Tibial nerve (tissue), 4 donors: ENCODE measurements around the gene SLC29A4. TPM values are rescaled to one million over a fixed set of nuclear protein-coding genes. Genes with fewer than 3 reads are reported as not detected.
A peak's percentile ranks its signal among the peaks of the same experiment; 100 is the strongest.
"Not testable (repeated sequence)": the region's sequence is repeated elsewhere in the genome, so short reads cannot be mapped to it uniquely, and the experiment has no call there.

Experiments used
- DNase-seq, 2 donors: peaks; one replicate each; pipeline ENCODE4 v3.0.0-alpha.2; 2019; ENCODE audit warnings: low spot score in 2 of 2
- H3K27ac ChIP-seq, 4 donors: fragments of 200-600 bp; sonication (generic) in 3 of 4; one replicate each; pipeline ENCODE4 v1.5.1; 2017 to 2019; ENCODE audit warnings: mild to moderate bottlenecking in 1 of 4
- H3K27me3 ChIP-seq, 2 donors: fragments of 200-600 bp; sonication (generic) in 1 of 2; one replicate each; pipeline versions ENCODE4 v1.5.1 to v1.6.0; 2017 to 2019
- H3K36me3 ChIP-seq, 3 donors: fragments of 200-600 bp; sonication (generic); one replicate each; pipeline ENCODE4 v1.5.1; 2018 to 2019
- H3K4me1 ChIP-seq, 4 donors: fragments of 200-600 bp; sonication (generic) in 3 of 4; one replicate each; pipeline ENCODE4 v1.5.1; 2017 to 2019
- H3K4me3 ChIP-seq, 4 donors: fragments of 200-600 bp; sonication (generic) in 3 of 4; one replicate each; pipeline ENCODE4 v1.5.1; 2017 to 2019; ENCODE audit warnings: mild to moderate bottlenecking in 1 of 4, moderate library complexity in 1 of 4
- H3K9me3 ChIP-seq, 4 donors: fragments of 200-600 bp; sonication (generic) in 3 of 4; one replicate each; pipeline ENCODE4 v1.5.1; 2017 to 2019
- EP300 ChIP-seq, 2 donors: sonication (generic); formaldehyde crosslinking; IDR thresholded peaks; one replicate each; pipeline ENCODE4 v1.6.1; 2017; ENCODE audit warnings: antibody characterized with exemption in 2 of 2, mild to moderate bottlenecking in 1 of 2
- POLR2A ChIP-seq, 2 donors: fragments of 450-650 bp; IDR thresholded peaks; one replicate each; pipeline ENCODE4 v1.6.1; 2017; ENCODE audit warnings: antibody characterized with exemption in 2 of 2, mild to moderate bottlenecking in 2 of 2, moderate library complexity in 2 of 2
- WGBS, 2 donors: methylation state at CpG; one replicate each; pipeline ENCODE4 v1.1.5; 2018; 5-methylcytosine and 5-hydroxymethylcytosine counted together
- total RNA-seq, 4 donors: library from RNA; depleted of rRNA; stranded (reverse); fragments of >200 nt; gene quantifications; one replicate each; pipeline ENCODE4 v1.1.0, GENCODE V29; 2016
- TF ChIP-seq, protein P1 (sequence below), 5 experiments: fragments of 200-600 bp in 3 of 5; fragments of 450-650 bp in 2 of 5; sonication (generic) in 3 of 5; IDR thresholded peaks; one replicate each; pipeline ENCODE4 v1.5.1; 2016 to 2019; ENCODE audit warnings: antibody characterized with exemption in 5 of 5, mild to moderate bottlenecking in 3 of 5, moderate library complexity in 2 of 5

SLC29A4 gene
- total RNA-seq, 4 donors from 2014 or later: 1.4 to 6.3 (median 2.7) TPM

GRCh38 chr7:5303591-5304505, 21.1 kb downstream of the SLC29A4 start:
- no peaks in the 10 kb centered on the region for H3K9me3 ChIP-seq
- 43 to 51% methylated on average over 29 to 32 of the region's 35 CpGs for WGBS, 2 donors
- H3K4me3 ChIP-seq: no peak overlapping the region
- no peak for TF ChIP-seq EP300 (IDR thresholded peaks at IDR 0.05)
- TF ChIP-seq, protein P1, sequence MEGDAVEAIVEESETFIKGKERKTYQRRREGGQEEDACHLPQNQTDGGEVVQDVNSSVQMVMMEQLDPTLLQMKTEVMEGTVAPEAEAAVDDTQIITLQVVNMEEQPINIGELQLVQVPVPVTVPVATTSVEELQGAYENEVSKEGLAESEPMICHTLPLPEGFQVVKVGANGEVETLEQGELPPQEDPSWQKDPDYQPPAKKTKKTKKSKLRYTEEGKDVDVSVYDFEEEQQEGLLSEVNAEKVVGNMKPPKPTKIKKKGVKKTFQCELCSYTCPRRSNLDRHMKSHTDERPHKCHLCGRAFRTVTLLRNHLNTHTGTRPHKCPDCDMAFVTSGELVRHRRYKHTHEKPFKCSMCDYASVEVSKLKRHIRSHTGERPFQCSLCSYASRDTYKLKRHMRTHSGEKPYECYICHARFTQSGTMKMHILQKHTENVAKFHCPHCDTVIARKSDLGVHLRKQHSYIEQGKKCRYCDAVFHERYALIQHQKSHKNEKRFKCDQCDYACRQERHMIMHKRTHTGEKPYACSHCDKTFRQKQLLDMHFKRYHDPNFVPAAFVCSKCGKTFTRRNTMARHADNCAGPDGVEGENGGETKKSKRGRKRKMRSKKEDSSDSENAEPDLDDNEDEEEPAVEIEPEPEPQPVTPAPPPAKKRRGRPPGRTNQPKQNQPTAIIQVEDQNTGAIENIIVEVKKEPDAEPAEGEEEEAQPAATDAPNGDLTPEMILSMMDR (IDR thresholded peaks at IDR 0.05): no peak
- no peak for TF ChIP-seq POLR2A (IDR thresholded peaks at IDR 0.05)
- no peak for DNase-seq
- no peaks in the 10 kb centered on the region for H3K4me1 ChIP-seq
- no peaks in the 10 kb centered on the region for H3K27me3 ChIP-seq
- H3K36me3 ChIP-seq: peaks cover 0 to 25% (median 0%) of the 10 kb centered on the region in 3 donors
- H3K27ac ChIP-seq: no peak overlapping the region

DNA sequence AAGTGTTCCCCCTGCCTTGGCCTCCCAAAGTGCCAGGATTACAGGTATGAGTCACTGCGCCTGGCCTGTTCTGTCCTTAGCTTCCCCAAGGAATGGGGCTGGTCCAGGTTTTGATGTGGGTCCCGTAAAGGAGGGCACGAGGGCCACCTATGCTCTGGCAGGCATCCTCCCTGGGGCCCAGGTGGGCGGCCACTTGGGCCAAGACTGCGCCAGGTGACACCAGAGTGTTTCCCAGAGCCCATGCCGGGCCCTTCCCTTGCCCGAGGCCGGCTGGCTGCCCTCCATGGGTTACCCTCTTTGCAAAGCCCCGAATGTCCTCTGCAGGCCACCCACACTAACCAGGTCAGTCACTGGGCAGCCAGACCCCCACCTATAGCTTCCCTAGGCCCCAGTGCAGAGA, 22.3 kb downstream of the SLC29A4 start:
- H3K27ac ChIP-seq, H3K27me3 ChIP-seq, H3K4me1 ChIP-seq, H3K4me3 ChIP-seq, DNase-seq, H3K9me3 ChIP-seq: not testable (repeated sequence)
- H3K36me3 ChIP-seq: peaks cover 0 to 37% (median 0%) of the 10 kb centered on the region in 3 donors
- WGBS, 2 donors: 83 to 100% methylated on average over 1 to 8 of the region's 9 CpGs

DNA sequence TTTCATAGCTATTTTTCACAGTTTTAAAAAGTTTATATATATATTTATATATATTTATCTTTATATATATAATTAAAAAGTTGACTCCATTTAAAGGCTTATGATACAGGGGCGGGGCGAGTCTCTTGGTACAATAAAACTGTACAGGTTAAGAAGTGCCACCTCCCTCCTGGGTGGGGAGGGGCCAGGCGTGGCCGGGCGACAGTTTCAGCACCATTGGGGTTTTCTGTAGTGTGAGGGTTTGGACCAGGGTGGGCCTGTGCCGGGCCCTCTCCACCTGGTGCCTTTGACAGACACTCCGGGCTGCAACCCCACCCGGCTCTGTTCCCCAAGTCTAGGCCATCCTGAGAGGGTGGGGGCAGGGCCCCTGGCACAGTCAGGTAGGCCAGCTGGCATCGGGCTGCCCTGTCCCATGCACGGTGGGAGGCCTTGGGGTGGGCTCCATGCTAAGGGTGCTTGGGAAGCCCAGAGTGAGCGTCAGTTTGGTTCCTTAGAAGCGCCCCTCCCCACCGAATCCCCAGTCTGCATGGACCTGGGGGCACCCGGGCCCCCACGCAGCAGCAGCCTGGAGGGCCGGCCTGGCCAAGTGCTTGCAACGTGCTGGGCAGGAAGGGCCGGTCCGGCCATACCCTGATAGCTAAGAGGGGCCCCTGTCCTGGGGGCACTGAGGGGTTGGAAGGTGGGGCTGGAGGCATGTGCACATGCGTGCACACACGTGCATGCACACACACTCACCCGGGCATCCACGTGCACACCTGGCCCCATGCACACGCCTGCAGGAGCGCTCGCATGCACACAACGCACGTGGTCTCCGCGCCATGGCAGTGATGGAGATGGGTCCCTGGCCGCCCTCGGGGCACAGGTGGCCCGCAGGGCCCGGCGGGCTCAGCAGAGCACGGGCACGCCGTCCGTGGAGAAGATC, 24.7 kb downstream of the SLC29A4 start:
- H3K36me3 ChIP-seq: peaks cover 0 to 61% (median 0%) of the 10 kb centered on the region in 3 donors
- H3K9me3 ChIP-seq, DNase-seq, H3K27me3 ChIP-seq, H3K27ac ChIP-seq, H3K4me1 ChIP-seq, H3K4me3 ChIP-seq: not testable (repeated sequence)
- WGBS, 2 donors: 91 to 96% methylated on average over 8 to 19 of the region's 39 CpGs

GRCh38 chr7:5309146-5309545, 26.4 kb downstream of the SLC29A4 start:
- no peak overlapping the region for H3K4me3 ChIP-seq
- no peaks in the 10 kb centered on the region for H3K27me3 ChIP-seq
- H3K27ac ChIP-seq: no peak overlapping the region
- 93 to 94% methylated on average over 7 to 17 of the region's 25 CpGs for WGBS, 2 donors
- peaks cover 0 to 78% (median 0%) of the 10 kb centered on the region in 3 donors for H3K36me3 ChIP-seq
- TF ChIP-seq POLR2A (IDR thresholded peaks at IDR 0.05): no peak
- TF ChIP-seq, protein P1 (IDR thresholded peaks at IDR 0.05): no peak
- no peak for TF ChIP-seq EP300 (IDR thresholded peaks at IDR 0.05)
- no peak for DNase-seq
- no peaks in the 10 kb centered on the region for H3K9me3 ChIP-seq
- no peaks in the 10 kb centered on the region for H3K4me1 ChIP-seq

- H3K36me3 ChIP-seq: peaks cover 0 to 95% (median 0%) of the 10 kb centered on the region in 3 donors
- no peak for DNase-seq
- no peaks in the 10 kb centered on the region for H3K4me1 ChIP-seq
- no peak for TF ChIP-seq EP300 (IDR thresholded peaks at IDR 0.05)
- TF ChIP-seq, protein P1 (IDR thresholded peaks at IDR 0.05): no peak
- TF ChIP-seq POLR2A (IDR thresholded peaks at IDR 0.05): no peak
- H3K27ac ChIP-seq: no peak overlapping the region
- no peak overlapping the region for H3K4me3 ChIP-seq
- H3K27me3 ChIP-seq: no peaks in the 10 kb centered on the region
- no peaks in the 10 kb centered on the region for H3K9me3 ChIP-seq
- 94% methylated on average over 14 to 16 of the region's 16 CpGs for WGBS, 2 donors
Measured at GRCh38 chr7:5310822-5311405, 28.2 kb downstream of the SLC29A4 start.

DNA sequence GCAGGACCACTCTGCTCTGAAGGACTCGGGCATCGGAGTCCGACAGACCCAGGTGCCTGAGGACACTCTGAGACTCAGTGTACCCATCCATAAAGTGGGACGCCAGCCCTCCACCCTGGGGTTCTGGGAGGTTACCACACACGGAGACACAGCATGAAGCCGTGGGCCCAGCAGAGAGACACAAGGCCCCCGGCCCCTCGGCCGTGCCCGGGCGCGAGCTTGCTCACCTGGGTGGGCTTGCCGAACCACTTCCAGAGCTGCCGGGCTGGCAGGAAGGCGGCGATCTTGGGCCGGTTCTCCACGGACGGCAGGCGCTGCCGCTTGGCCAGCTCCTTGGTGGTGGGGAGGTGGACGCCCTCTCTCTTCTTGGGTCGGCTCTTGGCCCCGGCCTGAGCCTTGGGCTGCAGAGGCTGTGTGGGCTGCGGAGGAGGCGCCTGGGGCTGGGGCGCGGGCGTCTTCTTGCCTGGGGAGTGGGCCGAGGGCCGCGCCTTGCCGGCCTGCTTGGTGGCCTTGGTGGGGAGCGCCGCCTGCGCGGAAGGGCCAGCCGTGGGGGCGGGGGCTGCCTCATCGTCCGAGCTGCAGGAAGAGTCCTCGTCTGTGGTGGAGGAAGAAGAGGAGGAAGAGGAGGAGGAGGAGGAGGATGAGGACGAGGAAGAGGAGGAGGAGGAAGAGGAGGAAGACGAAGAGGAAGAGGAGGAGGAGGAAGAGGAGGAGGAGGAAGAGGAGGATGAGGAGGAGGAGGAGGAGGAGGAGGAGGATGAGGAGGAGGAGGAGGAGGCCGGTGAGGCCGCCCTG, 29.7 kb downstream of the SLC29A4 start:
- not testable (repeated sequence) for H3K27me3 ChIP-seq, DNase-seq, H3K27ac ChIP-seq, H3K9me3 ChIP-seq, H3K4me3 ChIP-seq, H3K4me1 ChIP-seq
- 83 to 86% methylated on average over 27 to 37 of the region's 46 CpGs for WGBS, 2 donors
- H3K36me3 ChIP-seq: peaks cover 0 to 100% (median 0%) of the 10 kb centered on the region in 3 donors

- not testable (repeated sequence) for DNase-seq, H3K4me1 ChIP-seq, H3K9me3 ChIP-seq, H3K27me3 ChIP-seq, H3K4me3 ChIP-seq
- 66 to 79% methylated on average over 48 of the region's 48 CpGs for WGBS, 2 donors
- H3K36me3 ChIP-seq: peaks cover 0 to 100% (median 3%) of the 10 kb centered on the region in 3 donors
- peak overlapping the region in 1 of 4 donors; percentile 34 for H3K27ac ChIP-seq
Measured at GRCh38 chr7:5313076-5313885, 30.5 kb downstream of the SLC29A4 start.
